ENCODE measurements around the gene SLC37A3. TPM values are rescaled to one million over a fixed set of nuclear protein-coding genes. Genes with fewer than 3 reads are reported as not detected.
A peak's percentile ranks its signal among the peaks of the same experiment; 100 is the strongest.

SLC37A3 gene
- total and polyA plus RNA-seq, 2 of the 13 experiments (the other 11 are each of a cell fraction or from before 2014, with no cell fraction given), result 21.3 to 27.9 TPM

GRCh38 chr7:140397784-140398750 lies at the start of gene SLC37A3 (continued):
- TF ChIP-seq, protein P1, sequence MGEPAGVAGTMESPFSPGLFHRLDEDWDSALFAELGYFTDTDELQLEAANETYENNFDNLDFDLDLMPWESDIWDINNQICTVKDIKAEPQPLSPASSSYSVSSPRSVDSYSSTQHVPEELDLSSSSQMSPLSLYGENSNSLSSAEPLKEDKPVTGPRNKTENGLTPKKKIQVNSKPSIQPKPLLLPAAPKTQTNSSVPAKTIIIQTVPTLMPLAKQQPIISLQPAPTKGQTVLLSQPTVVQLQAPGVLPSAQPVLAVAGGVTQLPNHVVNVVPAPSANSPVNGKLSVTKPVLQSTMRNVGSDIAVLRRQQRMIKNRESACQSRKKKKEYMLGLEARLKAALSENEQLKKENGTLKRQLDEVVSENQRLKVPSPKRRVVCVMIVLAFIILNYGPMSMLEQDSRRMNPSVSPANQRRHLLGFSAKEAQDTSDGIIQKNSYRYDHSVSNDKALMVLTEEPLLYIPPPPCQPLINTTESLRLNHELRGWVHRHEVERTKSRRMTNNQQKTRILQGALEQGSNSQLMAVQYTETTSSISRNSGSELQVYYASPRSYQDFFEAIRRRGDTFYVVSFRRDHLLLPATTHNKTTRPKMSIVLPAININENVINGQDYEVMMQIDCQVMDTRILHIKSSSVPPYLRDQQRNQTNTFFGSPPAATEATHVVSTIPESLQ (CRISPR knock-in tag; conservative IDR thresholded peaks at IDR 0.05), result no peak
- TF ChIP-seq ZNF879 (CRISPR knock-in tag; IDR thresholded peaks at IDR 0.05) (no peak), DPF2 (CRISPR knock-in tag; IDR thresholded peaks at IDR 0.05; ENCODE audit: borderline replicate concordance, low read depth) (no peak), LCORL (IDR thresholded peaks at IDR 0.05) (no peak), LCORL (CRISPR knock-in tag; IDR thresholded peaks at IDR 0.05) (no peak), ZMAT5 (CRISPR knock-in tag; IDR thresholded peaks at IDR 0.05; ENCODE audit: borderline replicate concordance, low read depth) (no peak), HOMEZ (CRISPR knock-in tag; IDR thresholded peaks at IDR 0.05; ENCODE audit: low read depth) (0 out of 2 replicates have a peak, but pooled peaks have one; percentile 23), ISL2 (CRISPR knock-in tag; IDR thresholded peaks at IDR 0.05) (no peak; the same call in 1 of the 2 replicates), KDM6A (CRISPR knock-in tag; IDR thresholded peaks at IDR 0.05; ENCODE audit: low read depth) (no peak), SMYD3 (CRISPR knock-in tag; IDR thresholded peaks at IDR 0.05) (no peak), ZNF501 (CRISPR knock-in tag; IDR thresholded peaks at IDR 0.05) (0 out of 2 replicates have a peak, but pooled peaks have one; percentile 35), FOXA3 (CRISPR knock-in tag; IDR thresholded peaks at IDR 0.05) (no peak; the same call in 1 of the 2 replicates), RBFOX2 (IDR thresholded peaks at IDR 0.05; ENCODE audit: low read depth, low read length) (peak; percentile 81), ATAD3A (CRISPR knock-in tag; IDR thresholded peaks at IDR 0.05) (no peak), PLRG1 (conservative IDR thresholded peaks at IDR 0.05) (no peak), SALL1 (CRISPR knock-in tag; IDR thresholded peaks at IDR 0.05) (peak; percentile 70), HDAC6 (IDR thresholded peaks at IDR 0.05; ENCODE audit: low read depth, low read length) (no peak), TCF7 (IDR thresholded peaks at IDR 0.05; ENCODE audit: low read depth) (no peak)
- TF ChIP-seq, protein P2, sequence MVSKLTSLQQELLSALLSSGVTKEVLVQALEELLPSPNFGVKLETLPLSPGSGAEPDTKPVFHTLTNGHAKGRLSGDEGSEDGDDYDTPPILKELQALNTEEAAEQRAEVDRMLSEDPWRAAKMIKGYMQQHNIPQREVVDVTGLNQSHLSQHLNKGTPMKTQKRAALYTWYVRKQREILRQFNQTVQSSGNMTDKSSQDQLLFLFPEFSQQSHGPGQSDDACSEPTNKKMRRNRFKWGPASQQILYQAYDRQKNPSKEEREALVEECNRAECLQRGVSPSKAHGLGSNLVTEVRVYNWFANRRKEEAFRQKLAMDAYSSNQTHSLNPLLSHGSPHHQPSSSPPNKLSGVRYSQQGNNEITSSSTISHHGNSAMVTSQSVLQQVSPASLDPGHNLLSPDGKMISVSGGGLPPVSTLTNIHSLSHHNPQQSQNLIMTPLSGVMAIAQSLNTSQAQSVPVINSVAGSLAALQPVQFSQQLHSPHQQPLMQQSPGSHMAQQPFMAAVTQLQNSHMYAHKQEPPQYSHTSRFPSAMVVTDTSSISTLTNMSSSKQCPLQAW (CRISPR knock-in tag; IDR thresholded peaks at IDR 0.05), result no peak
- TF ChIP-seq, protein P3, sequence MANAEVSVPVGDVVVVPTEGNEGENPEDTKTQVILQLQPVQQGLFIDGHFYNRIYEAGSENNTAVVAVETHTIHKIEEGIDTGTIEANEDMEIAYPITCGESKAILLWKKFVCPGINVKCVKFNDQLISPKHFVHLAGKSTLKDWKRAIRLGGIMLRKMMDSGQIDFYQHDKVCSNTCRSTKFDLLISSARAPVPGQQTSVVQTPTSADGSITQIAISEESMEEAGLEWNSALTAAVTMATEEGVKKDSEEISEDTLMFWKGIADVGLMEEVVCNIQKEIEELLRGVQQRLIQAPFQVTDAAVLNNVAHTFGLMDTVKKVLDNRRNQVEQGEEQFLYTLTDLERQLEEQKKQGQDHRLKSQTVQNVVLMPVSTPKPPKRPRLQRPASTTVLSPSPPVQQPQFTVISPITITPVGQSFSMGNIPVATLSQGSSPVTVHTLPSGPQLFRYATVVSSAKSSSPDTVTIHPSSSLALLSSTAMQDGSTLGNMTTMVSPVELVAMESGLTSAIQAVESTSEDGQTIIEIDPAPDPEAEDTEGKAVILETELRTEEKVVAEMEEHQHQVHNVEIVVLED (CRISPR knock-in tag; IDR thresholded peaks at IDR 0.05; ENCODE audit: borderline replicate concordance), result peak; percentile 73
- TF ChIP-seq, protein P4, sequence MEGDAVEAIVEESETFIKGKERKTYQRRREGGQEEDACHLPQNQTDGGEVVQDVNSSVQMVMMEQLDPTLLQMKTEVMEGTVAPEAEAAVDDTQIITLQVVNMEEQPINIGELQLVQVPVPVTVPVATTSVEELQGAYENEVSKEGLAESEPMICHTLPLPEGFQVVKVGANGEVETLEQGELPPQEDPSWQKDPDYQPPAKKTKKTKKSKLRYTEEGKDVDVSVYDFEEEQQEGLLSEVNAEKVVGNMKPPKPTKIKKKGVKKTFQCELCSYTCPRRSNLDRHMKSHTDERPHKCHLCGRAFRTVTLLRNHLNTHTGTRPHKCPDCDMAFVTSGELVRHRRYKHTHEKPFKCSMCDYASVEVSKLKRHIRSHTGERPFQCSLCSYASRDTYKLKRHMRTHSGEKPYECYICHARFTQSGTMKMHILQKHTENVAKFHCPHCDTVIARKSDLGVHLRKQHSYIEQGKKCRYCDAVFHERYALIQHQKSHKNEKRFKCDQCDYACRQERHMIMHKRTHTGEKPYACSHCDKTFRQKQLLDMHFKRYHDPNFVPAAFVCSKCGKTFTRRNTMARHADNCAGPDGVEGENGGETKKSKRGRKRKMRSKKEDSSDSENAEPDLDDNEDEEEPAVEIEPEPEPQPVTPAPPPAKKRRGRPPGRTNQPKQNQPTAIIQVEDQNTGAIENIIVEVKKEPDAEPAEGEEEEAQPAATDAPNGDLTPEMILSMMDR (CRISPR knock-in tag; IDR thresholded peaks at IDR 0.05), result peak; percentile 16; the same call in 1 of the 2 replicates

Measured in HepG2 (cell line).